Activated CD8-positive, alpha-beta memory T cell treated with anti-CD3 and anti-CD28 coated beads, Interleukin-2, amount 10 ng/mL, durations not matched to agents 7 days and 5 days (primary cell): ENCODE measurements around the gene RPA3. TPM values are rescaled to one million over a fixed set of nuclear protein-coding genes. Genes with fewer than 3 reads are reported as not detected.

ENCODE experiments used
- total RNA-seq, 2 experiments: library from RNA; stranded (reverse); gene quantifications; one replicate each; pipeline ENCODE4 v1.2.3, GENCODE V29; 2021

Gene RPA3
- total RNA-seq, 2 experiments from 2014 or later: 111 to 126 TPM

Other genes starting within 250 kb of the RPA3 start
- not detected for gene COL28A1, start 182.7 kb downstream of the RPA3 start, total RNA-seq
- 10 to 100 TPM; 28.9 to 38.7 TPM for gene MIOS, start 151.7 kb downstream of the RPA3 start, total RNA-seq
- gene UMAD1, start 77.9 kb downstream of the RPA3 start, total RNA-seq: 10 to 100 TPM; 12.3 to 14.2 TPM